Measurements from ENCODE around the gene SIRT5.

- TF ChIP-seq, protein P1, sequence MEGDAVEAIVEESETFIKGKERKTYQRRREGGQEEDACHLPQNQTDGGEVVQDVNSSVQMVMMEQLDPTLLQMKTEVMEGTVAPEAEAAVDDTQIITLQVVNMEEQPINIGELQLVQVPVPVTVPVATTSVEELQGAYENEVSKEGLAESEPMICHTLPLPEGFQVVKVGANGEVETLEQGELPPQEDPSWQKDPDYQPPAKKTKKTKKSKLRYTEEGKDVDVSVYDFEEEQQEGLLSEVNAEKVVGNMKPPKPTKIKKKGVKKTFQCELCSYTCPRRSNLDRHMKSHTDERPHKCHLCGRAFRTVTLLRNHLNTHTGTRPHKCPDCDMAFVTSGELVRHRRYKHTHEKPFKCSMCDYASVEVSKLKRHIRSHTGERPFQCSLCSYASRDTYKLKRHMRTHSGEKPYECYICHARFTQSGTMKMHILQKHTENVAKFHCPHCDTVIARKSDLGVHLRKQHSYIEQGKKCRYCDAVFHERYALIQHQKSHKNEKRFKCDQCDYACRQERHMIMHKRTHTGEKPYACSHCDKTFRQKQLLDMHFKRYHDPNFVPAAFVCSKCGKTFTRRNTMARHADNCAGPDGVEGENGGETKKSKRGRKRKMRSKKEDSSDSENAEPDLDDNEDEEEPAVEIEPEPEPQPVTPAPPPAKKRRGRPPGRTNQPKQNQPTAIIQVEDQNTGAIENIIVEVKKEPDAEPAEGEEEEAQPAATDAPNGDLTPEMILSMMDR (IDR thresholded peaks at IDR 0.05), result no peak
- TF ChIP-seq EZH2 (IDR thresholded peaks at IDR 0.05; ENCODE audit: borderline replicate concordance, insufficient read depth, low read depth, low read length, poor library complexity, severe bottlenecking), result no peak
Measured at GRCh38 chr6:13653296-13653695, 78.9 kb downstream of the SIRT5 start.

All from B cell (primary cell).